ENCODE measurements around the gene ZNF827. TPM values are rescaled to one million over a fixed set of nuclear protein-coding genes. Genes with fewer than 3 reads are reported as not detected.

ZNF827 gene
- total RNA-seq, 1 experiment from 2014 or later: 9.8 TPM

DNA sequence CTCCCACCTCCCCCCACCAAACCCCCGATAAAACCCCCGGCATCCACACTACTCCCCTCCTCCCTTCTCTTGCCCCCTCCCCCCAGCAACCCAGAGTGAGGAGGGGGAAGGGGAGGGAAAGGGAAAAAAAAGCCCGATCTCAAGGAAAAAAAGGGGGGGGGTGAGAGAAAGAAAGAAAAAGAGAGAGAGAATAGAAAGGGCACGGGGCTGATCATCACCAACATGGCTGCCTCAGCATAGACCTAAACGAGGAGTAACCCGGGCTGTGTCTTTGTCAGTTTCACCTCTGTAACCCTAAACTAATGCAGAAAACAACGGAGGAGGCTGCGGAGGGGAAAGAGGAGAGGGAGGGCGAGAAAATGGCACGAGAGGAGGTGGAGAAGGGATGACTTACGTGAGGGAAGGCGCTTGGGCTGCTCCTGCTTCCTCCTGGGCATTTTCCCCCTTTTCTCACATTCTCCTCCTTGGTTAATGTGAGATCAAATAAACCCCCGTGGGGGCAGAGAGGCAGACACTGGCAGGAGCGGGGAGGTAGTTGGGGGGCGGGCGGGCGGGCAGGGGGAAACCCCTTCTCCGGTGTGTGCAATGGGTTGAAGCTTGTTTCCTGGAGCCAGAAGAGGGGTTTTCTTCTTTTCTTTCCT is 532 bp downstream of the ZNF827 start:
- Histone ChIP-seq H2AFZ (ENCODE audit: low read length) (peak overlapping the region; percentile 96), H3K4me3 (ENCODE audit: low read length) (peak overlapping the region; percentile 93), H3F3A (ENCODE audit: low read length, unreplicated experiment) (peaks cover 6% of the 10 kb centered on the region), H3K9me3 (ENCODE audit: low read length) (no peaks in the 10 kb centered on the region), H3K9me2 (replicated peaks; ENCODE audit: low read length) (no peaks in the 10 kb centered on the region), H4K20me1 (ENCODE audit: low read length) (no peaks in the 10 kb centered on the region), H3K27ac (ENCODE audit: low read length) (peak overlapping the region; percentile 11; the same call in 1 of the 2 replicates), H3K27me3 (ENCODE audit: low read length) (no peaks in the 10 kb centered on the region), H3K79me2 (ENCODE audit: low read length) (peaks cover 40% of the 10 kb centered on the region), H3K4me1 (ENCODE audit: insufficient read depth, low read length) (peaks cover 31% of the 10 kb centered on the region), H3K4me2 (ENCODE audit: low read length) (peak overlapping the region; percentile 83), H3K9ac (ENCODE audit: low read length) (peak overlapping the region; percentile 75), H3K36me3 (ENCODE audit: low read depth, low read length) (no peaks in the 10 kb centered on the region)
- ChIA-PET CTCF (interaction anchor here (0.6 kb wide), 1 partner anchor 215 kb away, joined by 9 read pairs; no protein-coding TSS in a partner anchor), POLR2A (ENCODE audit: unreplicated experiment) (interaction anchor here (0.7 kb wide), 2 partner anchors 258 to 582 kb away, joined by 5 to 8 read pairs; partner anchors contain the start of gene C4orf51)
- TF ChIP-seq EZH2phosphoT487 (IDR thresholded peaks at IDR 0.05; ENCODE audit: borderline replicate concordance, low read length): no peak
- no peak for TF ChIP-seq EZH2 (IDR thresholded peaks at IDR 0.05; ENCODE audit: low read length, unreplicated experiment)
- TF ChIP-seq, protein P1, sequence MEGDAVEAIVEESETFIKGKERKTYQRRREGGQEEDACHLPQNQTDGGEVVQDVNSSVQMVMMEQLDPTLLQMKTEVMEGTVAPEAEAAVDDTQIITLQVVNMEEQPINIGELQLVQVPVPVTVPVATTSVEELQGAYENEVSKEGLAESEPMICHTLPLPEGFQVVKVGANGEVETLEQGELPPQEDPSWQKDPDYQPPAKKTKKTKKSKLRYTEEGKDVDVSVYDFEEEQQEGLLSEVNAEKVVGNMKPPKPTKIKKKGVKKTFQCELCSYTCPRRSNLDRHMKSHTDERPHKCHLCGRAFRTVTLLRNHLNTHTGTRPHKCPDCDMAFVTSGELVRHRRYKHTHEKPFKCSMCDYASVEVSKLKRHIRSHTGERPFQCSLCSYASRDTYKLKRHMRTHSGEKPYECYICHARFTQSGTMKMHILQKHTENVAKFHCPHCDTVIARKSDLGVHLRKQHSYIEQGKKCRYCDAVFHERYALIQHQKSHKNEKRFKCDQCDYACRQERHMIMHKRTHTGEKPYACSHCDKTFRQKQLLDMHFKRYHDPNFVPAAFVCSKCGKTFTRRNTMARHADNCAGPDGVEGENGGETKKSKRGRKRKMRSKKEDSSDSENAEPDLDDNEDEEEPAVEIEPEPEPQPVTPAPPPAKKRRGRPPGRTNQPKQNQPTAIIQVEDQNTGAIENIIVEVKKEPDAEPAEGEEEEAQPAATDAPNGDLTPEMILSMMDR (conservative IDR thresholded peaks at IDR 0.05; ENCODE audit: low read depth, low read length): no peak
- DNase-seq: peak; percentile 35
- intact Hi-C loops (cut with micrococcal nuclease): loop anchor here (2.0 to 5.0 kb wide), 6 partner anchors 131 to 756 kb away; partner anchors contain the start of genes LSM6 and OTUD4
- BruUV-seq (replicated peaks): TSS peak; percentile 27
- ATAC-seq: no peak

DNA sequence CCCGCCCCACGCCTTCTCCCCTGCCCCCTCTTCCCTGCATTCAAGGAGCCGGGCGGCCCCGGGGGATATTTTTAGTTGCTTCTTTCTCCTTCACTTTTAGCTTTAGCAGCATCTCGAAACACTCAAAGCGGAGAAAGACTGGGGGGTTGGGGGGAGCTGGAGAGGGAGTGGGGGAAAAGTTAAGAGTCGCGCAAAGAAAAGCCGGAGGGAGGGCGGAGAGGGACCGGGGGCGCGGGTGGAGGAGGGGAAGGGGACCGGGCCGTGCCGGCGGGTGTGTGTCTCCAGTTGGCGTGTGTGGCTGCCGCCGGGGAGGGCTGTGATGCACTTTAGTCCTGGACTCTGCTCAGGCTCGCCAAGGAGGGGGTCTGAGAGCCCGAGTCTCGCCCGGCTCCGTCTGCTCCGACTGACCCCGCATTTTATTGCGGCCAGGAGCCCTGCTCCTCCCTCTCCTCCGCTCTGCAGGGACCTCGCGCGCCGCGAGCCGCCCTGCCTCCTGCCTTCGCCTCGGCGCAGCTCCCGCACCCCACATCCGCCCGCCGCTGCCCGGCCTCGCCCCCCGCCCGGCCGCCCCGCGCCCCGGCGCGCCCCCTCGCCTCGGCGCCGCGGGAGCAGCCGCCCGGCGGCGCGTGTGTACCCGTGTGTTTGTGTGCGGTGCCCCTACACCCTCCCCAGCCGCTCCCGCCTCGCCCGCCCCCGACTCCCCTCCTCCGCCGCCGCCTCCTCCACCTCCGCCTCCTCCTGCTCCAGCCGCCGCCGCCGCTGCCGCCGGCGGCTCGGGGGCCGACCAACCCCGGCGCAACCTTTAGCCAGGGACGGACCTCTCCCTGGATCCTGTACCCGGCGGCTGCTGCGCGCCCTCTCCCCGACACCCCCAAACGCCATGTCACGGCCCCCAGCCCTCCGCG is 1.4 kb downstream of the ZNF827 start:
- Histone ChIP-seq H3K27me3 (ENCODE audit: low read length) (no peaks in the 10 kb centered on the region), H4K20me1 (ENCODE audit: low read length) (no peaks in the 10 kb centered on the region), H3K4me1 (ENCODE audit: insufficient read depth, low read length) (peaks cover 31% of the 10 kb centered on the region), H2AFZ (ENCODE audit: low read length) (peak overlapping the region; percentile 91), H3F3A (ENCODE audit: low read length, unreplicated experiment) (peaks cover 6% of the 10 kb centered on the region), H3K9ac (ENCODE audit: low read length) (peak overlapping the region; percentile 80), H3K27ac (ENCODE audit: low read length) (peak overlapping the region; percentile 75), H3K9me3 (ENCODE audit: low read length) (no peaks in the 10 kb centered on the region), H3K36me3 (ENCODE audit: low read depth, low read length) (no peaks in the 10 kb centered on the region), H3K9me2 (replicated peaks; ENCODE audit: low read length) (no peaks in the 10 kb centered on the region), H3K4me2 (ENCODE audit: low read length) (peak overlapping the region; percentile 88), H3K4me3 (ENCODE audit: low read length) (peak overlapping the region; percentile 93), H3K79me2 (ENCODE audit: low read length) (peaks cover 45% of the 10 kb centered on the region)
- no TSS peak for BruUV-seq (replicated peaks)
- intact Hi-C loops (cut with micrococcal nuclease): loop anchor here (1.0 to 5.0 kb wide), 8 partner anchors 130 to 755 kb away; partner anchors contain the start of genes LSM6, MMAA and OTUD4
- DNase-seq (peak; percentile 56), ATAC-seq (peak; percentile 39)
- ChIA-PET POLR2A (ENCODE audit: unreplicated experiment) (no interaction called here), CTCF (no interaction called here)
- TF ChIP-seq, protein P1 (conservative IDR thresholded peaks at IDR 0.05; ENCODE audit: low read depth, low read length): no peak

Measured in PC-3 (cell line).